NCI-H345 (cell line): ENCODE data around the gene USHBP1.
"Not testable (repeated sequence)": the region's sequence is repeated elsewhere in the genome, so short reads cannot be mapped to it uniquely, and the experiment has no call there.

Source experiments
- DNase-seq: peaks from one replicate; lab custom pipeline; 2025; lab: John Stamatoyannopoulos, UW

Gene USHBP1

GRCh38 chr19:17264641-17264979 is at the start of gene USHBP1:
Gene USHBP1 (minus strand): TSS chr19:17264745. CDS start chr19:17264299, 446 bp downstream.
- no peak for DNase-seq

- no peak for DNase-seq
Observed at GRCh38 chr19:17314007-17314593, 49.6 kb upstream of the USHBP1 start.

- no peak for DNase-seq
Observed at GRCh38 chr19:17312189-17313113, 47.9 kb upstream of the USHBP1 start.

- DNase-seq, result no peak
Observed at GRCh38 chr19:17311455-17312188, 47.1 kb upstream of the USHBP1 start.

GRCh38 chr19:17309965-17310461 is 45.5 kb upstream of the USHBP1 start:
- DNase-seq, result no peak

- peak; percentile 99 for DNase-seq
Observed at GRCh38 chr19:17309198-17309964, 44.8 kb upstream of the USHBP1 start, which contains the start of gene DDA1. Gene DDA1 (plus strand): TSS chr19:17309563. CDS start chr19:17309655, 92 bp downstream.

- DNase-seq, result no peak
Observed at GRCh38 chr19:17307876-17308377, 43.4 kb upstream of the USHBP1 start.

- DNase-seq, result no peak
Observed at GRCh38 chr19:17306285-17306714, 41.8 kb upstream of the USHBP1 start.

- DNase-seq, result peak; percentile 98
Observed at GRCh38 chr19:17305517-17306284, 41.2 kb upstream of the USHBP1 start, which contains the start of gene MRPL34. Gene MRPL34 (plus strand): TSS chr19:17305872. CDS start chr19:17305893, 21 bp downstream.

- no peak for DNase-seq
Observed at GRCh38 chr19:17305216-17305516, 40.6 kb upstream of the USHBP1 start.

- peak; percentile 38 for DNase-seq
Observed at GRCh38 chr19:17304386-17305215, 40.1 kb upstream of the USHBP1 start.

GRCh38 chr19:17303940-17304267 is 39.4 kb upstream of the USHBP1 start:
- no peak for DNase-seq

GRCh38 chr19:17303167-17303939 is 38.8 kb upstream of the USHBP1 start, which contains the start of gene ABHD8:
Gene ABHD8 (minus strand): TSS chr19:17303425. CDS start chr19:17301616, 1,809 bp downstream.
- peak; percentile 94 for DNase-seq

- DNase-seq, result no peak
Observed at GRCh38 chr19:17302391-17303166, 38.0 kb upstream of the USHBP1 start.

- no peak for DNase-seq
Observed at GRCh38 chr19:17300992-17301619, 36.6 kb upstream of the USHBP1 start.

- no peak for DNase-seq
Observed at GRCh38 chr19:17296976-17297375, 32.4 kb upstream of the USHBP1 start.

GRCh38 chr19:17296273-17296672 is 31.7 kb upstream of the USHBP1 start:
- DNase-seq, result no peak

- DNase-seq, result not testable (repeated sequence)
Observed at GRCh38 chr19:17295551-17295950, 31.0 kb upstream of the USHBP1 start.
